Hepatocyte (in vitro differentiated cells): Measurements from ENCODE around the gene NLRP11.

Experiments
- EZH2phosphoT487 ChIP-seq: fragments of 200-600 bp; sonication (generic); IDR thresholded peaks from one replicate; pipeline ENCODE4 v1.6.1; 2018; ENCODE audit warnings: antibody characterized with exemption, mild to moderate bottlenecking, low read depth, moderate library complexity; ENCODE audit not compliant: unreplicated experiment, severe bottlenecking
- TF ChIP-seq, protein P1 (sequence below): fragments of 200-600 bp; sonication (generic); IDR thresholded peaks from 2 replicates; pipeline ENCODE4 v1.5.1; 2016; ENCODE audit warnings: antibody characterized with exemption, mild to moderate bottlenecking; ENCODE audit not compliant: poor library complexity

DNA sequence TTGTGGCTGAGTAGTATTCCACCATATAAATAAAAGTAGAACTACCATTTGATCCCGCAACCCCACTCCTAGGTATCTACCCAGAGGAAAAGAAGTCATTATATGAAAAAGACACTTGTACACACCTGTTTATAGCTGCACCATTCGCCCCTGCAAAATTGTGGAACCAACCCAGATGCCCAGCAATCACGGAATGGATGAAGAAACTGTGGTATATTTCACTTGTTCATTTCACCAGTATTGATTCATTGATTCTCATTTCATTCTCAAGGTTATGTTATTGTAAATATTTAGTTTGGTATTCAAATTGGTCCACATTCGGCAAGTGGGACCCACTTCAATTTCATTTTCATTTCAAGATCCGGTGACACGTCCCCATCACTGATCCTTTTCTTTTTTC is 81.1 kb downstream of the NLRP11 start:
- TF ChIP-seq, protein P1, sequence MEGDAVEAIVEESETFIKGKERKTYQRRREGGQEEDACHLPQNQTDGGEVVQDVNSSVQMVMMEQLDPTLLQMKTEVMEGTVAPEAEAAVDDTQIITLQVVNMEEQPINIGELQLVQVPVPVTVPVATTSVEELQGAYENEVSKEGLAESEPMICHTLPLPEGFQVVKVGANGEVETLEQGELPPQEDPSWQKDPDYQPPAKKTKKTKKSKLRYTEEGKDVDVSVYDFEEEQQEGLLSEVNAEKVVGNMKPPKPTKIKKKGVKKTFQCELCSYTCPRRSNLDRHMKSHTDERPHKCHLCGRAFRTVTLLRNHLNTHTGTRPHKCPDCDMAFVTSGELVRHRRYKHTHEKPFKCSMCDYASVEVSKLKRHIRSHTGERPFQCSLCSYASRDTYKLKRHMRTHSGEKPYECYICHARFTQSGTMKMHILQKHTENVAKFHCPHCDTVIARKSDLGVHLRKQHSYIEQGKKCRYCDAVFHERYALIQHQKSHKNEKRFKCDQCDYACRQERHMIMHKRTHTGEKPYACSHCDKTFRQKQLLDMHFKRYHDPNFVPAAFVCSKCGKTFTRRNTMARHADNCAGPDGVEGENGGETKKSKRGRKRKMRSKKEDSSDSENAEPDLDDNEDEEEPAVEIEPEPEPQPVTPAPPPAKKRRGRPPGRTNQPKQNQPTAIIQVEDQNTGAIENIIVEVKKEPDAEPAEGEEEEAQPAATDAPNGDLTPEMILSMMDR: no peak
- no peak for TF ChIP-seq EZH2phosphoT487
